H1 (cell line): Measurements from ENCODE around the gene NEURL1B. TPM values are rescaled to one million over a fixed set of nuclear protein-coding genes. Genes with fewer than 3 reads are reported as not detected.

ENCODE experiments used
- CTCF ChIA-PET: fragments of 300-600 bp; sonication (Branson Sonifier 250); formaldehyde crosslinking; loops from one replicate; lab custom pipeline; 2021; ENCODE audit not compliant: partially characterized antibody; lab: Charles Lee
- POLR2A ChIA-PET: fragments of 300-600 bp; sonication (Branson Sonifier 250); formaldehyde crosslinking; loops from one replicate; lab custom pipeline; 2021; ENCODE audit warnings: inconsistent platforms; ENCODE audit not compliant: partially characterized antibody; lab: Charles Lee
- DNase-seq, 2 experiments: peaks; one replicate each; pipeline versions ENCODE4 v3.0.0 to v3.0.0-alpha.2; 2010 to 2022; ENCODE audit warnings: low spot score in 2 of 2, low read depth in 1 of 2, mixed read lengths in 1 of 2
- FAIRE-seq: peaks from 2 replicates; lab custom pipeline; 2011; peaks lifted over from hg19 to GRCh38; lab: Jason Lieb, UNC
- H2AFZ ChIP-seq: 2 replicates; pipeline ENCODE4 v1.8.1; 2012; ENCODE audit warnings: low read length, inconsistent platforms
- H2AK5ac ChIP-seq: 2 replicates; pipeline ENCODE4 v1.6.1; 2013; ENCODE audit warnings: low read depth, low read length
- H2BK120ac ChIP-seq: replicated peaks from 2 replicates; pipeline ENCODE3; 2013; ENCODE audit warnings: low read depth, low read length, inconsistent platforms
- H2BK12ac ChIP-seq: 2 replicates; pipeline ENCODE4 v1.6.1; 2013; ENCODE audit warnings: low read depth, low read length
- H2BK15ac ChIP-seq: 2 replicates; pipeline ENCODE4 v1.6.1; 2013; ENCODE audit warnings: low read length
- H2BK20ac ChIP-seq: 2 replicates; pipeline ENCODE4 v1.6.1; 2013; ENCODE audit warnings: low read length
- H2BK5ac ChIP-seq: 2 replicates; pipeline ENCODE4 v1.6.1; 2013; ENCODE audit warnings: low read depth, low read length
- H3K14ac ChIP-seq: 2 replicates; pipeline ENCODE4 v1.6.1; 2013; ENCODE audit warnings: inconsistent platforms; ENCODE audit not compliant: insufficient read length
- H3K18ac ChIP-seq: 2 replicates; pipeline ENCODE4 v1.6.1; 2013; ENCODE audit warnings: low read length; ENCODE audit errors: extremely low read depth
- H3K23ac ChIP-seq: 2 replicates; pipeline ENCODE4 v1.6.1; 2013; ENCODE audit warnings: inconsistent platforms; ENCODE audit not compliant: insufficient read length
- H3K23me2 ChIP-seq: 2 replicates; pipeline ENCODE4 v1.6.1; 2013; ENCODE audit warnings: low read depth, low read length
- H3K27ac ChIP-seq: 2 replicates; pipeline ENCODE4 v1.6.1; 2011; ENCODE audit warnings: low read depth, low read length, inconsistent platforms
- H3K27me3 ChIP-seq, 4 experiments: replicated peaks in 1 of 4; 1 replicate in 1 of 4; 2 replicates in 3 of 4; pipeline versions ENCODE4 v1.6.1 to v1.8.1; 2011 to 2013; ENCODE audit warnings: low read length in 3 of 4, mild to moderate bottlenecking in 3 of 4, inconsistent platforms in 2 of 4, mixed read lengths in 2 of 4, moderate library complexity in 1 of 4; ENCODE audit not compliant: control insufficient read depth in 3 of 4, insufficient read depth in 3 of 4; ENCODE audit errors: extremely low read depth in 1 of 4
- H3K36me3 ChIP-seq, 4 experiments: 2 replicates each; pipeline versions ENCODE4 v1.6.1 to v1.8.1; 2011 to 2013; ENCODE audit warnings: mild to moderate bottlenecking in 4 of 4, low read length in 3 of 4, moderate library complexity in 2 of 4, control low read depth in 1 of 4, inconsistent platforms in 1 of 4; ENCODE audit not compliant: insufficient read depth in 4 of 4, control insufficient read depth in 2 of 4
- H3K4ac ChIP-seq: replicated peaks from 2 replicates; pipeline ENCODE3; 2013; ENCODE audit warnings: low read length, low read depth, mixed read lengths, inconsistent platforms; ENCODE audit not compliant: insufficient read length
- H3K4me1 ChIP-seq, 4 experiments: replicated peaks in 1 of 4; 1 replicate in 1 of 4; 2 replicates in 3 of 4; pipeline versions ENCODE4 v1.6.1 to v1.8.1; 2011 to 2013; ENCODE audit warnings: low read length in 3 of 4, inconsistent platforms in 2 of 4, mixed read lengths in 1 of 4; ENCODE audit not compliant: insufficient read depth in 4 of 4, control insufficient read depth in 3 of 4
- H3K4me2 ChIP-seq, 2 experiments: 2 replicates each; pipeline versions ENCODE4 v1.6.1 to v1.8.1; 2011 to 2013; ENCODE audit warnings: low read depth in 2 of 2, low read length in 2 of 2, control low read depth in 1 of 2, inconsistent platforms in 1 of 2, mild to moderate bottlenecking in 1 of 2; ENCODE audit not compliant: insufficient read depth in 1 of 2
- H3K4me3 ChIP-seq, 4 experiments: fragments of 200-600, 300-600 bp in 1 of 4; sonication (generic), shearing (Covaris generic), sonication (Bioruptor Twin) in 1 of 4; 2 replicates each; pipeline versions ENCODE4 v1.5.1 to v1.8.1; 2011 to 2016; ENCODE audit warnings: low read length in 4 of 4, low read depth in 3 of 4, control low read depth in 2 of 4, inconsistent platforms in 2 of 4, mild to moderate bottlenecking in 2 of 4, mixed read lengths in 1 of 4, moderate library complexity in 1 of 4; ENCODE audit not compliant: insufficient read depth in 2 of 4; ENCODE audit errors: extremely low read depth in 1 of 4
- H3K56ac ChIP-seq: replicated peaks from 2 replicates; pipeline ENCODE3; 2013; ENCODE audit warnings: low read depth, mild to moderate bottlenecking, mixed read lengths, low read length, inconsistent platforms; ENCODE audit not compliant: insufficient read length
- H3K79me1 ChIP-seq: 2 replicates; pipeline ENCODE4 v1.6.1; 2013; ENCODE audit warnings: low read depth, low read length, control low read depth
- H3K79me2 ChIP-seq, 2 experiments: 2 replicates each; pipeline versions ENCODE4 v1.6.1 to v1.8.1; 2012 to 2013; ENCODE audit warnings: low read length in 2 of 2, mild to moderate bottlenecking in 2 of 2, inconsistent platforms in 1 of 2; ENCODE audit not compliant: insufficient read depth in 2 of 2, control insufficient read depth in 1 of 2
- H3K9ac ChIP-seq, 4 experiments: replicated peaks in 1 of 4; 1 replicate in 1 of 4; 2 replicates in 3 of 4; pipeline versions ENCODE4 v1.6.1 to v1.8.1; 2011 to 2013; ENCODE audit warnings: low read depth in 3 of 4, low read length in 3 of 4, control low read depth in 2 of 4, mild to moderate bottlenecking in 2 of 4, moderate library complexity in 2 of 4, inconsistent platforms in 1 of 4; ENCODE audit errors: extremely low read depth in 1 of 4
- H3K9me3 ChIP-seq, 2 experiments: 2 replicates each; pipeline versions ENCODE4 v1.6.1 to v1.8.1; 2012 to 2013; ENCODE audit warnings: mild to moderate bottlenecking in 2 of 2, moderate library complexity in 2 of 2, control low read depth in 1 of 2, inconsistent platforms in 1 of 2, low read depth in 1 of 2, low read length in 1 of 2, mixed read lengths in 1 of 2; ENCODE audit not compliant: insufficient read depth in 2 of 2
- H4K20me1 ChIP-seq, 2 experiments: replicated peaks in 1 of 2; 2 replicates each; pipeline versions ENCODE3 to v1.8.1; 2011 to 2013; ENCODE audit warnings: inconsistent platforms in 2 of 2, low read length in 2 of 2, mild to moderate bottlenecking in 1 of 2; ENCODE audit not compliant: insufficient read depth in 2 of 2, control insufficient read depth in 1 of 2
- H4K5ac ChIP-seq: 2 replicates; pipeline ENCODE4 v1.6.1; 2013; ENCODE audit warnings: low read length, low read depth, mixed read lengths, inconsistent platforms; ENCODE audit not compliant: insufficient read length
- H4K8ac ChIP-seq: 2 replicates; pipeline ENCODE4 v1.8.0; 2013; ENCODE audit warnings: mild to moderate bottlenecking, moderate library complexity, low read length, inconsistent platforms; ENCODE audit not compliant: insufficient read depth; ENCODE audit errors: extremely low read depth
- H4K91ac ChIP-seq: replicated peaks from 2 replicates; pipeline ENCODE3; 2013; ENCODE audit warnings: low read length, mixed read lengths, inconsistent platforms; ENCODE audit not compliant: insufficient read length
- ASH2L ChIP-seq: fragments of 200-600, 300-600 bp; sonication (generic); IDR thresholded peaks from one replicate; pipeline ENCODE4 v1.7.1; 2017; ENCODE audit warnings: low read length
- BACH1 ChIP-seq: IDR thresholded peaks from 2 replicates; pipeline ENCODE4 v1.6.1; 2012; ENCODE audit warnings: low read length, improper control_type of control experiment
- BRCA1 ChIP-seq: IDR thresholded peaks from 2 replicates; pipeline ENCODE4 v1.6.1; 2012; ENCODE audit warnings: low read depth, low read length, improper control_type of control experiment
- CBX8 ChIP-seq: fragments of 300-800, 300-1000 bp; sonication (generic); IDR thresholded peaks from 2 replicates; pipeline ENCODE4 v1.7.1; 2016; ENCODE audit warnings: low read depth, low read length, borderline replicate concordance
- CREB1 ChIP-seq: IDR thresholded peaks from 2 replicates; pipeline ENCODE4 v1.6.1; 2012; ENCODE audit warnings: inconsistent platforms
- EGR1 ChIP-seq: IDR thresholded peaks from 2 replicates; pipeline ENCODE4 v1.6.1; 2011; ENCODE audit warnings: low read depth, low read length, borderline replicate concordance
- GABPA ChIP-seq: IDR thresholded peaks from 2 replicates; pipeline ENCODE4 v1.6.1; 2011; ENCODE audit warnings: mild to moderate bottlenecking, low read length, moderate library complexity, borderline replicate concordance; ENCODE audit not compliant: insufficient read depth
- HDAC6 ChIP-seq: IDR thresholded peaks from one replicate; pipeline ENCODE4 v1.7.1; 2012; ENCODE audit warnings: low read depth, mild to moderate bottlenecking, inconsistent platforms, low read length, moderate library complexity
- JUN ChIP-seq: IDR thresholded peaks from 2 replicates; pipeline ENCODE4 v1.6.1; 2011; ENCODE audit warnings: low read depth, mild to moderate bottlenecking, improper control_type of control experiment, low read length
- KDM1A ChIP-seq: fragments of 200-600, 300-600 bp; sonication (generic); IDR thresholded peaks from 2 replicates; pipeline ENCODE4 v1.7.1; 2016; ENCODE audit warnings: mild to moderate bottlenecking, low read length, borderline replicate concordance
- POU5F1 ChIP-seq: IDR thresholded peaks from 2 replicates; pipeline ENCODE4 v1.6.1; 2011; ENCODE audit warnings: low read depth, mild to moderate bottlenecking, low read length, moderate library complexity
- RFX5 ChIP-seq: IDR thresholded peaks from 2 replicates; pipeline ENCODE4 v1.6.1; 2011; ENCODE audit warnings: low read depth, low read length, improper control_type of control experiment, borderline replicate concordance
- SIN3A ChIP-seq, 2 experiments: IDR thresholded peaks in 1 of 2; conservative IDR thresholded peaks in 1 of 2; 2 replicates each; pipeline ENCODE4 v1.6.1; 2011 to 2012; ENCODE audit warnings: low read length in 2 of 2, improper control_type of control experiment in 1 of 2, low read depth in 1 of 2, mild to moderate bottlenecking in 1 of 2
- TCF12 ChIP-seq: IDR thresholded peaks from 2 replicates; pipeline ENCODE4 v1.6.1; 2011; ENCODE audit warnings: low read depth, mild to moderate bottlenecking, low read length
- ZNF274 ChIP-seq: IDR thresholded peaks from 2 replicates; pipeline ENCODE4 v1.7.0; 2012; ENCODE audit warnings: low read length, borderline replicate concordance; ENCODE audit errors: extremely low read depth
- WGBS, 2 experiments: shearing (Covaris generic) in 1 of 2; methylation state at CpG; one replicate each; pipeline versions ENCODE4 v1.1.6 to v1.1.7; 2013 to 2015; ENCODE audit warnings: low lambda C conversion rate in 2 of 2, mixed read lengths in 2 of 2, inconsistent platforms in 1 of 2, low coverage in 1 of 2, missing lambda C conversion rate in 1 of 2; ENCODE audit not compliant: insufficient replicate concordance in 2 of 2, insufficient coverage in 1 of 2, insufficient read length in 1 of 2; ENCODE audit errors: extremely low coverage in 1 of 2, missing lambda C conversion rate in 1 of 2; 5-methylcytosine and 5-hydroxymethylcytosine counted together
- polyA plus RNA-seq, 7 experiments: library from polyadenylated mRNA; depleted of rRNA in 3 of 7; stranded (reverse) in 5 of 7; unstranded in 2 of 7; fragments of >200 nt in 5 of 7; fragments of 200-250 nt in 2 of 7; gene quantifications; 1 replicate in 5 of 7; 2 replicates in 1 of 7; 4 replicates in 1 of 7; pipeline versions ENCODE4 v1.2.1 to v1.2.3, GENCODE V29; 2011 to 2013; ENCODE audit warnings: missing spikeins in 2 of 7, mixed read lengths in 2 of 7
- total RNA-seq: library from RNA; stranded (reverse); fragmentation: NEBNext Ultra II Directional; extraction: Animal tissue kit (Norgen Biotek cat#: 25700); gene quantifications from 2 replicates; pipeline ENCODE4 v1.2.1, GENCODE V29; 2021

NEURL1B gene
- total and polyA plus RNA-seq, 2 of the 8 experiments (the other 6 are each of a cell fraction or from before 2014, with no cell fraction given) = 3.3 to 6.1 TPM

GRCh38 chr5:172671091-172671490 lies 30.0 kb downstream of the NEURL1B start:
- no peak for DNase-seq
- WGBS, 2 experiments = 87% methylated on average over 5 of the region's 5 CpGs; no CpG with 5 or more reads in 1 of the 2 experiments
- TF ChIP-seq JUN = no peak
- no peak for TF ChIP-seq BRCA1
- no peak for TF ChIP-seq BACH1
- no peak for TF ChIP-seq ZNF274
- no peak for TF ChIP-seq CBX8
- TF ChIP-seq POU5F1 = no peak
- TF ChIP-seq TCF12 = no peak
- no peak for TF ChIP-seq EGR1
- TF ChIP-seq KDM1A = no peak
- no peak for TF ChIP-seq ASH2L
- TF ChIP-seq CREB1 = no peak
- TF ChIP-seq GABPA = no peak
- TF ChIP-seq HDAC6 = no peak
- no peak for TF ChIP-seq SIN3A (conservative IDR thresholded peaks at IDR 0.05 in 1 of 2, IDR thresholded peaks at IDR 0.05 in 1 of 2; ENCODE audit: low read depth in 1 of 2, low read length in 2 of 2)
- TF ChIP-seq RFX5 = no peak

More at GRCh38 chr5:172671091-172671490, 30.0 kb downstream of the NEURL1B start:
- Histone ChIP-seq H3K27me3 (no peaks in the 10 kb centered on the region; a peak in 1 of 7 replicates), H3K79me2 (no peaks in the 10 kb centered on the region), H4K91ac (no peak overlapping the region), H4K8ac (no peak overlapping the region), H3K4me2 (no peak overlapping the region), H3K4me1 (no peaks in the 10 kb centered on the region; a peak in 1 of 7 replicates), H3K36me3 (no peaks in the 10 kb centered on the region), H3K79me1 (peaks cover 2% of the 10 kb centered on the region; the same call in 1 of the 2 replicates), H2BK120ac (no peak overlapping the region), H4K20me1 (no peaks in the 10 kb centered on the region), H3K23me2 (no peaks in the 10 kb centered on the region), H3K14ac (no peak overlapping the region), H3K18ac (no peak overlapping the region), H3K4me3 (no peak overlapping the region), H2BK5ac (no peak overlapping the region), H3K27ac (no peak overlapping the region), H2BK12ac (no peak overlapping the region), H2AFZ (no peak overlapping the region), H2BK20ac (no peak overlapping the region), H3K9ac (no peak overlapping the region), H3K23ac (no peak overlapping the region), H2AK5ac (no peak overlapping the region), H3K9me3 (no peaks in the 10 kb centered on the region), H2BK15ac (no peak overlapping the region), H3K56ac (no peak overlapping the region), H4K5ac (no peak overlapping the region), H3K4ac (no peak overlapping the region)
- FAIRE-seq = no peak
- ChIA-PET CTCF (interaction anchor here (0.6 to 17.9 kb wide), 6 partner anchors 15 to 150 kb away, joined by 3 to 176 read pairs (median 59); partner anchors contain the start of gene NEURL1B), POLR2A (interaction anchor here (1.9 kb wide), 1 partner anchor 13 kb away, joined by 8 read pairs; no protein-coding TSS in a partner anchor)
